HepG2 (cell line): Measurements from ENCODE around the gene CFAP99. TPM values are rescaled to one million over a fixed set of nuclear protein-coding genes. Genes with fewer than 3 reads are reported as not detected.
A peak's percentile ranks its signal among the peaks of the same experiment; 100 is the strongest.

Experiments
- ATAC-seq: fragments of 200-7000 bp; cut with Tn5 transposase; 3 replicates; pipeline ENCODE4 v1.9.1; 2020; ENCODE audit warnings: mild to moderate bottlenecking, moderate library complexity
- BruUV-seq: library from RNA; stranded (reverse); fragments of 400-500 nt; replicated peaks from 2 replicates; lab custom pipeline; 2021; lab: Mats Ljungman, UMichigan
- CTCF ChIA-PET: fragments of 300-600 bp; formaldehyde crosslinking; extraction: SDS; loops from one replicate; lab custom pipeline; 2021; ENCODE audit warnings: low total read pairs, inconsistent platforms, low intra/inter-chr PET ratio; lab: Yijun Ruan, JAX
- POLR2A ChIA-PET: fragments of 350-600 bp; sonication (Branson Sonifier 250); formaldehyde crosslinking; loops from one replicate; lab custom pipeline; 2020; ENCODE audit warnings: antibody characterized with exemption, inconsistent platforms; lab: Yijun Ruan, JAX
- DNase-seq: peaks from one replicate; pipeline ENCODE4 v3.0.0-alpha.2; 2015; ENCODE audit warnings: low spot score
- FAIRE-seq: peaks from 3 replicates; lab custom pipeline; 2011; peaks lifted over from hg19 to GRCh38; lab: Jason Lieb, UNC
- H2AFZ ChIP-seq: one replicate; pipeline ENCODE4 v1.6.1; 2011; ENCODE audit warnings: low read length, inconsistent platforms
- H3K27ac ChIP-seq: fragments of 300-600 bp; 3 replicates; pipeline ENCODE4 v1.8.0; 2011; ENCODE audit warnings: mixed run types, mild to moderate bottlenecking, mixed read lengths, low read length, inconsistent platforms; ENCODE audit not compliant: insufficient read depth; ENCODE audit errors: extremely low read length
- H3K27me3 ChIP-seq, 2 experiments: fragments of 200-600 bp in 1 of 2; 2 replicates in 1 of 2; 3 replicates in 1 of 2; pipeline versions ENCODE4 v1.6.0 to v1.8.0; 2011; ENCODE audit warnings: low read length in 2 of 2, mild to moderate bottlenecking in 2 of 2, moderate library complexity in 2 of 2, inconsistent platforms in 1 of 2; ENCODE audit not compliant: insufficient read depth in 2 of 2, control insufficient read depth in 1 of 2
- H3K36me3 ChIP-seq, 2 experiments: fragments of 200-600 bp in 1 of 2; replicated peaks in 1 of 2; 2 replicates in 1 of 2; 3 replicates in 1 of 2; pipeline versions ENCODE4 v1.5.1 to v1.8.0; 2011; ENCODE audit warnings: low read length in 2 of 2, inconsistent platforms in 1 of 2; ENCODE audit not compliant: insufficient read depth in 2 of 2, control insufficient read depth in 1 of 2
- H3K4me1 ChIP-seq: 2 replicates; pipeline ENCODE4 v1.5.1; 2012; ENCODE audit warnings: low read length, inconsistent platforms; ENCODE audit not compliant: insufficient read depth
- H3K4me2 ChIP-seq: 2 replicates; pipeline ENCODE4 v1.6.0; 2011; ENCODE audit warnings: low read depth, low read length, inconsistent platforms
- H3K4me3 ChIP-seq, 3 experiments: fragments of 200-600 bp in 1 of 3; sonication (generic), shearing (Covaris generic) in 1 of 3; replicated peaks in 1 of 3; 2 replicates each; pipeline ENCODE4 v1.5.1; 2011 to 2016; ENCODE audit warnings: low read length in 3 of 3, inconsistent platforms in 2 of 3, low read depth in 2 of 3, mild to moderate bottlenecking in 2 of 3, control low read depth in 1 of 3, mixed read lengths in 1 of 3; ENCODE audit not compliant: insufficient read depth in 1 of 3
- H3K79me2 ChIP-seq: one replicate; pipeline ENCODE4 v1.6.1; 2011; ENCODE audit warnings: low read length, inconsistent platforms; ENCODE audit not compliant: insufficient read depth
- H3K9ac ChIP-seq: 2 replicates; pipeline ENCODE4 v1.6.0; 2011; ENCODE audit warnings: mild to moderate bottlenecking, low read depth, low read length, inconsistent platforms; ENCODE audit not compliant: insufficient read depth
- H3K9me3 ChIP-seq: 2 replicates; pipeline ENCODE4 v1.5.1; 2012; ENCODE audit warnings: mild to moderate bottlenecking, low read length
- H4K20me1 ChIP-seq: 2 replicates; pipeline ENCODE4 v1.6.0; 2011; ENCODE audit warnings: inconsistent platforms, mild to moderate bottlenecking, low read length, moderate library complexity; ENCODE audit not compliant: insufficient read depth
- ARHGAP35 ChIP-seq: sonication (generic); formaldehyde crosslinking; IDR thresholded peaks from 2 replicates; pipeline ENCODE4 v1.9.0; 2022; ENCODE audit warnings: mild to moderate bottlenecking, inconsistent platforms, moderate library complexity, missing genetic modification reagents, borderline replicate concordance
- ATF7-NPFF ChIP-seq: sonication (generic); formaldehyde crosslinking; IDR thresholded peaks from 2 replicates; pipeline ENCODE4 v1.8.1; 2023; ENCODE audit warnings: mild to moderate bottlenecking, low read depth, missing genetic modification reagents, moderate library complexity
- EZH2 ChIP-seq: conservative IDR thresholded peaks from 2 replicates; pipeline ENCODE4 v1.6.1; 2012; ENCODE audit warnings: mild to moderate bottlenecking, low read depth, low read length, moderate library complexity
- HMG20B ChIP-seq: conservative IDR thresholded peaks from 2 replicates; pipeline ENCODE4 v1.6.1; 2016; ENCODE audit warnings: missing genetic modification reagents, missing compliant biosample characterization
- POLR2AphosphoS2 ChIP-seq: IDR thresholded peaks from 2 replicates; pipeline ENCODE4 v1.6.1; 2011; ENCODE audit warnings: low read depth, low read length, improper control_type of control experiment
- THAP11 ChIP-seq: IDR thresholded peaks from 2 replicates; pipeline ENCODE4 v1.6.1; 2016; ENCODE audit warnings: missing biosample characterization, missing genetic modification reagents
- ZNF543 ChIP-seq: sonication (generic); formaldehyde crosslinking; IDR thresholded peaks from 2 replicates; pipeline ENCODE4 v1.4.0; 2020; ENCODE audit warnings: mild to moderate bottlenecking, missing genetic modification reagents
- ZNF7 ChIP-seq: IDR thresholded peaks from 2 replicates; pipeline ENCODE4 v1.6.1; 2016; ENCODE audit warnings: missing biosample characterization, missing genetic modification reagents
- ZNF788 ChIP-seq: sonication (generic); formaldehyde crosslinking; IDR thresholded peaks from 2 replicates; pipeline ENCODE4 v1.5.0; 2020; ENCODE audit warnings: mild to moderate bottlenecking, missing genetic modification reagents, borderline replicate concordance
- WGBS: methylation state at CpG from one replicate; pipeline ENCODE4 v1.1.6; 2017; ENCODE audit warnings: low lambda C conversion rate; 5-methylcytosine and 5-hydroxymethylcytosine counted together
- in situ Hi-C: cut with HindIII; loops from 2 replicates; pipeline ENCODE4 v1.10.0; 2017; ENCODE audit warnings: low pct_unique_long_range_greater_than_20kb; ENCODE audit not compliant: extremely low pct_ligation_motif_present
- intact Hi-C: fragments of 100-400 bp; cut with micrococcal nuclease; formaldehyde crosslinking; loops from one replicate; pipeline ENCODE4 v1.10.0; 2022; ENCODE audit not compliant: unreplicated experiment
- polyA plus RNA-seq, 8 experiments: library from polyadenylated mRNA; depleted of rRNA in 3 of 8; stranded (reverse) in 7 of 8; unstranded in 1 of 8; fragments of >200 nt; fragmentation: Illumina TruSeq in 4 of 8; extraction: Trizol in 4 of 8; gene quantifications; 2 replicates each; pipeline versions ENCODE4 v1.2.1 to v1.2.3, GENCODE V29; 2011 to 2016; ENCODE audit warnings: low read depth in 4 of 8, missing spikeins in 1 of 8, mixed read lengths in 1 of 8; ENCODE audit not compliant: insufficient read depth in 1 of 8
- total RNA-seq, 5 experiments: library from RNA; depleted of rRNA; stranded (reverse); fragments of >200 nt; fragmentation: Illumina TruSeq; extraction: Trizol; gene quantifications; 2 replicates each; pipeline ENCODE4 v1.2.3, GENCODE V29; 2016; ENCODE audit warnings: low read depth in 1 of 5

CFAP99 gene
- total and polyA plus RNA-seq, 2 of the 13 experiments (the other 11 are each of a cell fraction or from before 2014, with no cell fraction given): not detected

DNA sequence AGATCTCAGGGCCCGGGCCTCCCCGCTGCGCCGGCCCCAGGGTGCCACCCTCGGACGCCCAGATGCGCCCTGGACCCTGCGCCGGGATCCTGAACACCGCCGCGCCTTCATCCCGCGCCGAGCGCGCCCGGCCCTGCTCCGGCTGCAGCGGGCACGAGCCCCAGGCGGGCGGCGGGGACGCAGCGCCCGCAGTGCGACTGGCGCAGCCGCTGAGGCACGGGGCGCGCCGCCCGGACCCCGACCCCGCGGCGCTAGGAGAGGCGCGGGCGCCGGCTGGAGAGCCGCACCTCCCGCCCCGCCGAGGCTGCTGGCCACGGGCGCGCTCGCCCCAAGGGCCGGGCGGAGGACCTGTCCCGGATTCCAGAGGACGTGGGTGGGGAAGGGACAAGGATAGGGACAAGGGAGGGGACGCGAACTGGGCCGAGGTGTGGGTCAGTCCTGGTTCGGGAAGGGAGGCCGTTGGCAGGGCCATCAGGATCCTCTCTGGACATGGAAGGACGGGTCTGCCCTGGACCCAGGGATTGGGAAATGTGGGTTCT lies 1.5 kb upstream of the CFAP99 start:
- Histone ChIP-seq H4K20me1 (peaks cover 3% of the 10 kb centered on the region; the same call in 1 of the 2 replicates), H3K79me2 (no peaks in the 10 kb centered on the region), H3K9me3 (no peaks in the 10 kb centered on the region), H3K4me1 (peaks cover 48% of the 10 kb centered on the region), H2AFZ (no peak overlapping the region), H3K4me3 (peak overlapping the region; percentile 38 to 73 (median 42); a peak in 3 of 6 replicates), H3K27me3 (peaks cover 18 to 74% of the 10 kb centered on the region in 2 experiments), H3K9ac (no peak overlapping the region), H3K4me2 (peak overlapping the region; percentile 98), H3K36me3 (no peaks in the 10 kb centered on the region), H3K27ac (no peak overlapping the region)
- DNase-seq (no peak), ATAC-seq (no peak; the same call in 2 of the 3 replicates), FAIRE-seq (no peak)
- WGBS: under 1% methylated on average over 14 of the region's 61 CpGs
- no peak for TF ChIP-seq ZNF7 (CRISPR knock-in tag)
- TF ChIP-seq POLR2AphosphoS2: no peak
- no peak for TF ChIP-seq HMG20B
- TF ChIP-seq ZNF543 (CRISPR knock-in tag): 0 out of 2 replicates have a peak, but pooled peaks have one; percentile 44
- TF ChIP-seq ARHGAP35 (CRISPR knock-in tag): no peak
- no peak for TF ChIP-seq ZNF788 (CRISPR knock-in tag)
- peak; percentile 27; the same call in 1 of the 2 replicates for TF ChIP-seq THAP11 (CRISPR knock-in tag)
- no peak for TF ChIP-seq ATF7-NPFF (CRISPR knock-in tag)
- TF ChIP-seq EZH2: peak; percentile 62; the same call in 1 of the 2 replicates
- ChIA-PET CTCF (no interaction called here), POLR2A (no interaction called here)
- BruUV-seq: no TSS peak
- intact Hi-C loops (no loop called here), in situ Hi-C loops (no loop called here)
